ENCODE results near the gene CFAP74. TPM values are rescaled to one million over a fixed set of nuclear protein-coding genes. Genes with fewer than 3 reads are reported as not detected.

Gene CFAP74
- polyA plus RNA-seq, 2 of the 4 experiments (the other 2 are of a cell fraction), result 0.03 to 0.04 TPM

- TF ChIP-seq USF2 (IDR thresholded peaks at IDR 0.05) (no peak), KDM1A (IDR thresholded peaks at IDR 0.05; ENCODE audit: low read depth) (0 out of 2 replicates have a peak, but pooled peaks have one; percentile 54), POLR2AphosphoS2 (conservative IDR thresholded peaks at IDR 0.05; ENCODE audit: low read length) (no peak), POLR2A (IDR thresholded peaks at IDR 0.05; ENCODE audit: low read length) (no peak), MAX (IDR thresholded peaks at IDR 0.05) (peak; percentile 74), ZSCAN20 (CRISPR knock-in tag; IDR thresholded peaks at IDR 0.05) (no peak)
Measured at GRCh38 chr1:1943834-1944570, 59.6 kb downstream of the CFAP74 start (continued).

- no peak for ATAC-seq
- no peak for FAIRE-seq
- TF ChIP-seq MAFK (IDR thresholded peaks at IDR 0.05; ENCODE audit: partially characterized antibody) (no peak), HES2 (IDR thresholded peaks at IDR 0.05) (no peak), HOXA7 (CRISPR knock-in tag; IDR thresholded peaks at IDR 0.05) (no peak), RCOR1 (IDR thresholded peaks at IDR 0.05; ENCODE audit: low read depth, low read length) (no peak), MAZ (IDR thresholded peaks at IDR 0.05; ENCODE audit: borderline replicate concordance, low read depth, low read length) (no peak), E2F6 (IDR thresholded peaks at IDR 0.05; ENCODE audit: borderline replicate concordance, low read depth) (no peak), ESRRA (IDR thresholded peaks at IDR 0.05; ENCODE audit: borderline replicate concordance, low read length) (no peak), RFX5 (IDR thresholded peaks at IDR 0.05) (no peak), PBX3 (IDR thresholded peaks at IDR 0.05) (no peak), EP300 (IDR thresholded peaks at IDR 0.05) (no peak), HOXB5 (CRISPR knock-in tag; IDR thresholded peaks at IDR 0.05) (no peak), EHF (CRISPR knock-in tag; IDR thresholded peaks at IDR 0.05) (no peak), HMGXB4 (CRISPR knock-in tag; IDR thresholded peaks at IDR 0.05; ENCODE audit: borderline replicate concordance) (no peak), FOSL2 (IDR thresholded peaks at IDR 0.05) (no peak), FOSL2 (CRISPR knock-in tag; IDR thresholded peaks at IDR 0.05) (no peak), JUN (IDR thresholded peaks at IDR 0.05) (no peak), BHLHE40 (IDR thresholded peaks at IDR 0.05; ENCODE audit: low read depth, low read length) (no peak), TFCP2L1 (CRISPR knock-in tag; IDR thresholded peaks at IDR 0.05) (no peak), CHD4 (IDR thresholded peaks at IDR 0.05; ENCODE audit: borderline replicate concordance) (no peak), FOXS1 (CRISPR knock-in tag; IDR thresholded peaks at IDR 0.05) (no peak)
- no peaks in the 10 kb centered on the region for H3K4me1 ChIP-seq
- DNase-seq (ENCODE audit: low read depth in 1 of 2, low spot score in 1 of 2), result no peak
- no peaks in the 10 kb centered on the region for H3K9me3 ChIP-seq
- no peak overlapping the region for H3K4me3 ChIP-seq
- ChIA-PET CTCF (interaction anchor here (0.5 to 12.7 kb wide), 7 partner anchors 10 to 110 kb away, joined by 3 to 127 read pairs (median 5); no protein-coding TSS in a partner anchor), POLR2A (no interaction called here)
- 85% methylated on average over 23 of the region's 45 CpGs for WGBS (ENCODE audit: missing lambda C conversion rate)
- no peak overlapping the region; a peak in 1 of 6 replicates for H3K27ac ChIP-seq
- no peak overlapping the region for H3K4me2 ChIP-seq
Measured at GRCh38 chr1:1942753-1943656, 60.6 kb downstream of the CFAP74 start.
